Tibial nerve (tissue), 3 donors: Measurements from ENCODE around the gene TNFRSF25.

Experiments
- POLR2A ChIP-seq, 2 donors: fragments of 450-650 bp; IDR thresholded peaks; one replicate each; pipeline ENCODE4 v1.6.1; 2017; ENCODE audit warnings: antibody characterized with exemption in 2 of 2, mild to moderate bottlenecking in 2 of 2, moderate library complexity in 2 of 2
- TF ChIP-seq, protein P1 (sequence below), 5 experiments: fragments of 200-600 bp in 3 of 5; fragments of 450-650 bp in 2 of 5; sonication (generic) in 3 of 5; IDR thresholded peaks; one replicate each; pipeline ENCODE4 v1.5.1; 2016 to 2019; ENCODE audit warnings: antibody characterized with exemption in 5 of 5, mild to moderate bottlenecking in 3 of 5, moderate library complexity in 2 of 5

DNA sequence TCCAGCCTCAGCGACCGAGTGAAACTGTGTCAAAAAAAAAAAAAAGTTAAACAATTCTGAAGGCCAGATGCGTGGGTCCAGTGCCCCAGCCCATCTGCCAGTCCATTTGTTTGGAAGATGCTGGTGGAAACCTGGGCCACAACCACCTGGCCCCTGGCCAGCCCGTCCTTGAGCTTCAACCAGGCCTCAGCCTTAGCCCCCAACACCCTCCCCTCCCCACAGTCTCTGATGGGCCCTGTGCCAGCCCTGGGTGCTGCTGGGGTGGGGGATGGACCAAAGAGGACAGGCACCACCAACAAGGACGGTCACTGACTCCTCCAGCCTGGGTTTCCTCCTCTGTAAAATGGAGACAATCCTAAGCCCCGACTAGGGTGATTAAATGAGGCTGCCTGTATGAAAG is 45.1 kb upstream of the TNFRSF25 start:
- TF ChIP-seq, protein P1, sequence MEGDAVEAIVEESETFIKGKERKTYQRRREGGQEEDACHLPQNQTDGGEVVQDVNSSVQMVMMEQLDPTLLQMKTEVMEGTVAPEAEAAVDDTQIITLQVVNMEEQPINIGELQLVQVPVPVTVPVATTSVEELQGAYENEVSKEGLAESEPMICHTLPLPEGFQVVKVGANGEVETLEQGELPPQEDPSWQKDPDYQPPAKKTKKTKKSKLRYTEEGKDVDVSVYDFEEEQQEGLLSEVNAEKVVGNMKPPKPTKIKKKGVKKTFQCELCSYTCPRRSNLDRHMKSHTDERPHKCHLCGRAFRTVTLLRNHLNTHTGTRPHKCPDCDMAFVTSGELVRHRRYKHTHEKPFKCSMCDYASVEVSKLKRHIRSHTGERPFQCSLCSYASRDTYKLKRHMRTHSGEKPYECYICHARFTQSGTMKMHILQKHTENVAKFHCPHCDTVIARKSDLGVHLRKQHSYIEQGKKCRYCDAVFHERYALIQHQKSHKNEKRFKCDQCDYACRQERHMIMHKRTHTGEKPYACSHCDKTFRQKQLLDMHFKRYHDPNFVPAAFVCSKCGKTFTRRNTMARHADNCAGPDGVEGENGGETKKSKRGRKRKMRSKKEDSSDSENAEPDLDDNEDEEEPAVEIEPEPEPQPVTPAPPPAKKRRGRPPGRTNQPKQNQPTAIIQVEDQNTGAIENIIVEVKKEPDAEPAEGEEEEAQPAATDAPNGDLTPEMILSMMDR (IDR thresholded peaks at IDR 0.05), result no peak
- no peak for TF ChIP-seq POLR2A (IDR thresholded peaks at IDR 0.05)
